Mucosa of stomach (tissue), 1 donor: ENCODE results near the gene THAP5.

Source experiments
- H3K27me3 ChIP-seq: one replicate; pipeline ENCODE4 v1.7.0; 2013; ENCODE audit warnings: mild to moderate bottlenecking, low read length; ENCODE audit not compliant: control insufficient read depth, insufficient read depth
- H3K36me3 ChIP-seq: one replicate; pipeline ENCODE4 v1.7.0; 2013; ENCODE audit warnings: low read length; ENCODE audit not compliant: control insufficient read depth, insufficient read depth
- H3K4me1 ChIP-seq: one replicate; pipeline ENCODE4 v1.7.0; 2013; ENCODE audit warnings: mild to moderate bottlenecking, low read length; ENCODE audit not compliant: control insufficient read depth, insufficient read depth
- H3K4me3 ChIP-seq: one replicate; pipeline ENCODE4 v1.7.0; 2013; ENCODE audit warnings: low read length
- H3K9ac ChIP-seq: one replicate; pipeline ENCODE4 v1.7.0; 2013; ENCODE audit warnings: mild to moderate bottlenecking, low read length, moderate library complexity
- H3K9me3 ChIP-seq: one replicate; pipeline ENCODE4 v1.7.0; 2013; ENCODE audit warnings: mild to moderate bottlenecking, low read length, moderate library complexity; ENCODE audit not compliant: control insufficient read depth
- donor health status: Pancreatic carcinoma.

The THAP5 gene

GRCh38 chr7:108525327-108525984 lies 44.0 kb downstream of the THAP5 start:
- Histone ChIP-seq H3K36me3 (no peaks in the 10 kb centered on the region), H3K9me3 (no peaks in the 10 kb centered on the region), H3K4me1 (peaks cover 25% of the 10 kb centered on the region), H3K4me3 (peak overlapping the region; percentile 37), H3K9ac (peak overlapping the region; percentile 86), H3K27me3 (no peaks in the 10 kb centered on the region)

GRCh38 chr7:108522780-108523179 lies 46.7 kb downstream of the THAP5 start:
- no peaks in the 10 kb centered on the region for H3K27me3 ChIP-seq
- H3K9me3 ChIP-seq = no peaks in the 10 kb centered on the region
- no peak overlapping the region for H3K9ac ChIP-seq
- no peak overlapping the region for H3K4me3 ChIP-seq
- peaks cover 17% of the 10 kb centered on the region for H3K4me1 ChIP-seq
- H3K36me3 ChIP-seq = no peaks in the 10 kb centered on the region

- H3K36me3 ChIP-seq = no peaks in the 10 kb centered on the region
- H3K27me3 ChIP-seq = no peaks in the 10 kb centered on the region
- no peaks in the 10 kb centered on the region for H3K9me3 ChIP-seq
- no peak overlapping the region for H3K9ac ChIP-seq
- no peak overlapping the region for H3K4me3 ChIP-seq
- H3K4me1 ChIP-seq = no peaks in the 10 kb centered on the region
Measured at GRCh38 chr7:108517951-108518350, 51.6 kb downstream of the THAP5 start.

- H3K27me3 ChIP-seq = no peaks in the 10 kb centered on the region
- H3K9ac ChIP-seq = no peak overlapping the region
- H3K4me3 ChIP-seq = no peak overlapping the region
- H3K4me1 ChIP-seq = no peaks in the 10 kb centered on the region
- H3K9me3 ChIP-seq = no peaks in the 10 kb centered on the region
- no peaks in the 10 kb centered on the region for H3K36me3 ChIP-seq
Measured at GRCh38 chr7:108515630-108516029, 53.9 kb downstream of the THAP5 start.

DNA sequence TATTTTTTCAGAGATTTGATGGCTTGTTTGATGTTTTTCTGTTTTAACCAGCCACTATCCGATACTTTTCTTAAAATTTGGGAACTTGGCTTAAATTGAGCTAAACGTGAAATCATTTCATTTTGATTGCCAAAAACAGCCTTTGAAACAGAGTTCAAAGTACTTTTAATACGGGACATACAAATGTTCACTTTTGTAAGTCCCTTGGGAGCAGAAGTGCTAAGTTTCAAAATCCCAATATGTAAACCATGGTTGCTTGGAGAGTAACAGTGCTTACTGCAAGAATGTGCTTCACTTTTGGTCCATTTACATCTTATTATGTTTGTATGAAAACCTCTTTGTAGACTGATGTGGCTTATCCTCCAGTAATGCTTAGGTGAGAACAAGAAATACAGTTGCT lies 54.5 kb downstream of the THAP5 start:
- Histone ChIP-seq H3K9ac (no peak overlapping the region), H3K27me3 (no peaks in the 10 kb centered on the region), H3K9me3 (no peaks in the 10 kb centered on the region), H3K36me3 (no peaks in the 10 kb centered on the region), H3K4me3 (no peak overlapping the region), H3K4me1 (no peaks in the 10 kb centered on the region)
